ENCODE measurements around the gene COMT.

- peak; percentile 83 for TF ChIP-seq CTCF (IDR thresholded peaks at IDR 0.05; ENCODE audit: low read depth, low read length, missing input control)
- TF ChIP-seq REST (IDR thresholded peaks at IDR 0.05) = peak; percentile 88
- TF ChIP-seq TAF1 (conservative IDR thresholded peaks at IDR 0.05) = no peak
- TF ChIP-seq JUND (IDR thresholded peaks at IDR 0.05) = peak in 1 of 2 donors; percentile 57
- peak; percentile 86 for TF ChIP-seq YY1 (IDR thresholded peaks at IDR 0.05)
- no peak for TF ChIP-seq MAX (IDR thresholded peaks at IDR 0.05)
- TF ChIP-seq FOXA1 (IDR thresholded peaks at IDR 0.05) = peak; percentile 77
- peak; percentile 99 for TF ChIP-seq SP1 (IDR thresholded peaks at IDR 0.05)
- peak in 1 of 2 donors; percentile 64 for TF ChIP-seq GABPA (IDR thresholded peaks at IDR 0.05 in 1 of 2, conservative IDR thresholded peaks at IDR 0.05 in 1 of 2)
- TF ChIP-seq HNF4G (IDR thresholded peaks at IDR 0.05) = peak; percentile 98
- peak; percentile 88 to 92 for TF ChIP-seq RAD21 (IDR thresholded peaks at IDR 0.05)
- TF ChIP-seq NR2F2 (IDR thresholded peaks at IDR 0.05) = peak; percentile 90
- TF ChIP-seq ATF3 (IDR thresholded peaks at IDR 0.05) = no peak
These were observed 29.1 kb downstream of the COMT start for GRCh38 chr22:19970479-19971275.

All from liver (tissue), 3 donors.